A549 (cell line): Measurements from ENCODE around the gene ATP8A1.

ENCODE experiments used
- EP300 ChIP-seq, 2 experiments: fragments of >200 bp; sonication (Bioruptor Twin); formaldehyde crosslinking; IDR thresholded peaks; 2 replicates in 1 of 2; 3 replicates in 1 of 2; pipeline ENCODE4 v1.6.1; 2016 to 2017
- MAFK ChIP-seq: fragments of 450-650 bp; IDR thresholded peaks from 2 replicates; pipeline ENCODE4 v1.6.1; 2014; ENCODE audit not compliant: partially characterized antibody
- NFE2L2 ChIP-seq: fragments of 150-350 bp; conservative IDR thresholded peaks from 2 replicates; pipeline ENCODE4 v1.6.1; 2014; ENCODE audit warnings: low read length
- RAD21 ChIP-seq, 2 experiments: fragments of >200 bp in 1 of 2; sonication (Bioruptor Twin) in 1 of 2; formaldehyde crosslinking in 1 of 2; IDR thresholded peaks in 1 of 2; conservative IDR thresholded peaks in 1 of 2; 2 replicates in 1 of 2; 3 replicates in 1 of 2; pipeline ENCODE4 v1.6.1; 2012 to 2018; ENCODE audit warnings: inconsistent platforms in 1 of 2
- TF ChIP-seq, protein P1 (sequence below): fragments of >200 bp; sonication (Bioruptor Twin); formaldehyde crosslinking; IDR thresholded peaks from 3 replicates; pipeline ENCODE4 v1.5.1; 2016
- TF ChIP-seq, protein P2 (sequence below): IDR thresholded peaks from 2 replicates; pipeline ENCODE4 v1.6.1; 2012
- TF ChIP-seq, protein P3 (sequence below): fragments of 200-600 bp; sonication (generic); IDR thresholded peaks from 2 replicates; pipeline ENCODE4 v1.6.1; 2016; ENCODE audit warnings: antibody characterized with exemption, mild to moderate bottlenecking, moderate library complexity
- TF ChIP-seq, protein P4 (sequence below): fragments of 450-650 bp; IDR thresholded peaks from 2 replicates; pipeline ENCODE4 v1.6.1; 2014; ENCODE audit warnings: antibody characterized with exemption

DNA sequence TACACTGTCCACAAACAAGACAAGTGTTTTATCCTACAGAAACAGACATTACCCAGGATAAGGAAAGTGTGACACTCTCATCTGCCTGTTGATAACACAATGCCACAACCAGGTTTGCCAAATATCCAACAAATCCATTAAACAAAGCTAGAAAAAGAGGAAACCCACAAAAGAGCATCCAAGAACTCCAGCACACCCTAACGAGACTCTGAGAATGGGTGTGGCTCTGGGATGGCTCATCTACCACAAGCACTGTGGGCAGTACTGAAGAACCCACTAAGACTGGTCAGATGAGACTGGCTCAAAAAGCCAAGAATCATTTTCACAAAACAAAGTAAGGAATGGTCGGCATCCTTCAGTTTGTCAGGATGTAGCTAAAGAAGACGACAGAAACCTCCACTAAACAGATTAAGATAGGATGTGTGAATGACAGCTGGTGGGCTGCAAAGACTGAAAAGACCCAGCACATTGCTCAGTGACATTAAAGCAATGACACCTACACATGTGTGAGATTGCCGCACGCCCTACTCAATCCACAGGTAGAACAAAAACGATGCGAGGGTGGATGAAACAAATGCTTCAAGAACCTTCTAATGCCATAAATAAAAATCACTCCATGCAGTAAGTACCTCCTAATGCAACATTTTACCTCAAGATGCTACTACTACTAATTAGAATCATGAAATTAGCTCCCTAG is 14.7 kb downstream of the ATP8A1 start:
- TF ChIP-seq, protein P1, sequence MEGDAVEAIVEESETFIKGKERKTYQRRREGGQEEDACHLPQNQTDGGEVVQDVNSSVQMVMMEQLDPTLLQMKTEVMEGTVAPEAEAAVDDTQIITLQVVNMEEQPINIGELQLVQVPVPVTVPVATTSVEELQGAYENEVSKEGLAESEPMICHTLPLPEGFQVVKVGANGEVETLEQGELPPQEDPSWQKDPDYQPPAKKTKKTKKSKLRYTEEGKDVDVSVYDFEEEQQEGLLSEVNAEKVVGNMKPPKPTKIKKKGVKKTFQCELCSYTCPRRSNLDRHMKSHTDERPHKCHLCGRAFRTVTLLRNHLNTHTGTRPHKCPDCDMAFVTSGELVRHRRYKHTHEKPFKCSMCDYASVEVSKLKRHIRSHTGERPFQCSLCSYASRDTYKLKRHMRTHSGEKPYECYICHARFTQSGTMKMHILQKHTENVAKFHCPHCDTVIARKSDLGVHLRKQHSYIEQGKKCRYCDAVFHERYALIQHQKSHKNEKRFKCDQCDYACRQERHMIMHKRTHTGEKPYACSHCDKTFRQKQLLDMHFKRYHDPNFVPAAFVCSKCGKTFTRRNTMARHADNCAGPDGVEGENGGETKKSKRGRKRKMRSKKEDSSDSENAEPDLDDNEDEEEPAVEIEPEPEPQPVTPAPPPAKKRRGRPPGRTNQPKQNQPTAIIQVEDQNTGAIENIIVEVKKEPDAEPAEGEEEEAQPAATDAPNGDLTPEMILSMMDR: no peak
- TF ChIP-seq RAD21 (conservative IDR thresholded peaks at IDR 0.05 in 1 of 2, IDR thresholded peaks at IDR 0.05 in 1 of 2) (no peak), EP300 (IDR thresholded peaks at IDR 0.05) (no peak), MAFK (no peak), NFE2L2 (no peak)
- TF ChIP-seq, protein P2, sequence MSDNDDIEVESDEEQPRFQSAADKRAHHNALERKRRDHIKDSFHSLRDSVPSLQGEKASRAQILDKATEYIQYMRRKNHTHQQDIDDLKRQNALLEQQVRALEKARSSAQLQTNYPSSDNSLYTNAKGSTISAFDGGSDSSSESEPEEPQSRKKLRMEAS: no peak
- TF ChIP-seq, protein P3, sequence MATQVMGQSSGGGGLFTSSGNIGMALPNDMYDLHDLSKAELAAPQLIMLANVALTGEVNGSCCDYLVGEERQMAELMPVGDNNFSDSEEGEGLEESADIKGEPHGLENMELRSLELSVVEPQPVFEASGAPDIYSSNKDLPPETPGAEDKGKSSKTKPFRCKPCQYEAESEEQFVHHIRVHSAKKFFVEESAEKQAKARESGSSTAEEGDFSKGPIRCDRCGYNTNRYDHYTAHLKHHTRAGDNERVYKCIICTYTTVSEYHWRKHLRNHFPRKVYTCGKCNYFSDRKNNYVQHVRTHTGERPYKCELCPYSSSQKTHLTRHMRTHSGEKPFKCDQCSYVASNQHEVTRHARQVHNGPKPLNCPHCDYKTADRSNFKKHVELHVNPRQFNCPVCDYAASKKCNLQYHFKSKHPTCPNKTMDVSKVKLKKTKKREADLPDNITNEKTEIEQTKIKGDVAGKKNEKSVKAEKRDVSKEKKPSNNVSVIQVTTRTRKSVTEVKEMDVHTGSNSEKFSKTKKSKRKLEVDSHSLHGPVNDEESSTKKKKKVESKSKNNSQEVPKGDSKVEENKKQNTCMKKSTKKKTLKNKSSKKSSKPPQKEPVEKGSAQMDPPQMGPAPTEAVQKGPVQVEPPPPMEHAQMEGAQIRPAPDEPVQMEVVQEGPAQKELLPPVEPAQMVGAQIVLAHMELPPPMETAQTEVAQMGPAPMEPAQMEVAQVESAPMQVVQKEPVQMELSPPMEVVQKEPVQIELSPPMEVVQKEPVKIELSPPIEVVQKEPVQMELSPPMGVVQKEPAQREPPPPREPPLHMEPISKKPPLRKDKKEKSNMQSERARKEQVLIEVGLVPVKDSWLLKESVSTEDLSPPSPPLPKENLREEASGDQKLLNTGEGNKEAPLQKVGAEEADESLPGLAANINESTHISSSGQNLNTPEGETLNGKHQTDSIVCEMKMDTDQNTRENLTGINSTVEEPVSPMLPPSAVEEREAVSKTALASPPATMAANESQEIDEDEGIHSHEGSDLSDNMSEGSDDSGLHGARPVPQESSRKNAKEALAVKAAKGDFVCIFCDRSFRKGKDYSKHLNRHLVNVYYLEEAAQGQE: no peak
- TF ChIP-seq, protein P4, sequence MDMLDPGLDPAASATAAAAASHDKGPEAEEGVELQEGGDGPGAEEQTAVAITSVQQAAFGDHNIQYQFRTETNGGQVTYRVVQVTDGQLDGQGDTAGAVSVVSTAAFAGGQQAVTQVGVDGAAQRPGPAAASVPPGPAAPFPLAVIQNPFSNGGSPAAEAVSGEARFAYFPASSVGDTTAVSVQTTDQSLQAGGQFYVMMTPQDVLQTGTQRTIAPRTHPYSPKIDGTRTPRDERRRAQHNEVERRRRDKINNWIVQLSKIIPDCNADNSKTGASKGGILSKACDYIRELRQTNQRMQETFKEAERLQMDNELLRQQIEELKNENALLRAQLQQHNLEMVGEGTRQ: no peak
